Measurements from ENCODE around the gene PSMC3. TPM values are rescaled to one million over a fixed set of nuclear protein-coding genes. Genes with fewer than 3 reads are reported as not detected.

PSMC3 gene
- total RNA-seq, 1 experiment from 2014 or later: 275 TPM

GRCh38 chr11:47394050-47394321 lies 32.3 kb downstream of the PSMC3 start:
- H4K20me1 ChIP-seq (ENCODE audit: low read length): no peaks in the 10 kb centered on the region
- ChIA-PET CTCF (no interaction called here), POLR2A (ENCODE audit: unreplicated experiment) (no interaction called here)
- H3K27me3 ChIP-seq (ENCODE audit: low read length): no peaks in the 10 kb centered on the region
- no peaks in the 10 kb centered on the region for H3K36me3 ChIP-seq (ENCODE audit: low read depth, low read length)
- H3K4me2 ChIP-seq (ENCODE audit: low read length): no peak overlapping the region
- H3K79me2 ChIP-seq (ENCODE audit: low read length): no peaks in the 10 kb centered on the region
- H3K9ac ChIP-seq (ENCODE audit: low read length): no peak overlapping the region
- DNase-seq (no peak), ATAC-seq (no peak)
- no peak overlapping the region for H3K27ac ChIP-seq (ENCODE audit: low read length)
- intact Hi-C loops (cut with micrococcal nuclease): no loop called here
- H3K4me3 ChIP-seq (ENCODE audit: low read length): no peak overlapping the region
- no peaks in the 10 kb centered on the region for H3K9me3 ChIP-seq (ENCODE audit: low read length)
- TF ChIP-seq EZH2 (IDR thresholded peaks at IDR 0.05; ENCODE audit: low read length, unreplicated experiment) (no peak), EZH2phosphoT487 (IDR thresholded peaks at IDR 0.05; ENCODE audit: borderline replicate concordance, low read length) (no peak), CTCF (conservative IDR thresholded peaks at IDR 0.05; ENCODE audit: low read depth, low read length) (no peak)
- no peaks in the 10 kb centered on the region for H3K4me1 ChIP-seq (ENCODE audit: insufficient read depth, low read length)
- no TSS peak for BruUV-seq (replicated peaks)
- no peaks in the 10 kb centered on the region for H3F3A ChIP-seq (ENCODE audit: low read length, unreplicated experiment)
- H3K9me2 ChIP-seq (replicated peaks; ENCODE audit: low read length): no peaks in the 10 kb centered on the region
- H2AFZ ChIP-seq (ENCODE audit: low read length): no peak overlapping the region

- H3K27me3 ChIP-seq (ENCODE audit: low read length): no peaks in the 10 kb centered on the region
- no peak overlapping the region for H3K4me2 ChIP-seq (ENCODE audit: low read length)
- H3K9me2 ChIP-seq (replicated peaks; ENCODE audit: low read length): no peaks in the 10 kb centered on the region
- ChIA-PET CTCF (no interaction called here), POLR2A (ENCODE audit: unreplicated experiment) (no interaction called here)
- no peaks in the 10 kb centered on the region for H3K79me2 ChIP-seq (ENCODE audit: low read length)
- DNase-seq (no peak), ATAC-seq (no peak)
- no peaks in the 10 kb centered on the region for H3K4me1 ChIP-seq (ENCODE audit: insufficient read depth, low read length)
- BruUV-seq (replicated peaks): no TSS peak
- no peak overlapping the region for H2AFZ ChIP-seq (ENCODE audit: low read length)
- H4K20me1 ChIP-seq (ENCODE audit: low read length): no peaks in the 10 kb centered on the region
- intact Hi-C loops (cut with micrococcal nuclease): no loop called here
- no peaks in the 10 kb centered on the region for H3F3A ChIP-seq (ENCODE audit: low read length, unreplicated experiment)
- no peak overlapping the region for H3K4me3 ChIP-seq (ENCODE audit: low read length)
- no peaks in the 10 kb centered on the region for H3K36me3 ChIP-seq (ENCODE audit: low read depth, low read length)
- no peak for TF ChIP-seq EZH2phosphoT487 (IDR thresholded peaks at IDR 0.05; ENCODE audit: borderline replicate concordance, low read length)
- H3K9me3 ChIP-seq (ENCODE audit: low read length): no peaks in the 10 kb centered on the region
- no peak overlapping the region for H3K27ac ChIP-seq (ENCODE audit: low read length)
- no peak overlapping the region for H3K9ac ChIP-seq (ENCODE audit: low read length)
These were observed 32.8 kb downstream of the PSMC3 start for GRCh38 chr11:47393163-47394049.

GRCh38 chr11:47392546-47393162 lies 33.6 kb downstream of the PSMC3 start:
- POLR2A ChIA-PET (ENCODE audit: unreplicated experiment): interaction anchor here (0.6 kb wide), 1 partner anchor 23 kb away, joined by 8 read pairs; no protein-coding TSS in a partner anchor
- DNase-seq (no peak), ATAC-seq (no peak)
- Histone ChIP-seq H4K20me1 (ENCODE audit: low read length) (no peaks in the 10 kb centered on the region), H3K9me2 (replicated peaks; ENCODE audit: low read length) (no peaks in the 10 kb centered on the region), H3K9ac (ENCODE audit: low read length) (no peak overlapping the region), H3K4me2 (ENCODE audit: low read length) (no peak overlapping the region), H3F3A (ENCODE audit: low read length, unreplicated experiment) (no peaks in the 10 kb centered on the region), H2AFZ (ENCODE audit: low read length) (no peak overlapping the region), H3K36me3 (ENCODE audit: low read depth, low read length) (no peaks in the 10 kb centered on the region), H3K27me3 (ENCODE audit: low read length) (no peaks in the 10 kb centered on the region), H3K27ac (ENCODE audit: low read length) (no peak overlapping the region), H3K4me3 (ENCODE audit: low read length) (no peak overlapping the region), H3K9me3 (ENCODE audit: low read length) (no peaks in the 10 kb centered on the region), H3K4me1 (ENCODE audit: insufficient read depth, low read length) (no peaks in the 10 kb centered on the region), H3K79me2 (ENCODE audit: low read length) (no peaks in the 10 kb centered on the region)
- CTCF ChIA-PET: no interaction called here
- TF ChIP-seq CTCF (conservative IDR thresholded peaks at IDR 0.05; ENCODE audit: low read depth, low read length): no peak
- no peak for TF ChIP-seq EZH2 (IDR thresholded peaks at IDR 0.05; ENCODE audit: low read length, unreplicated experiment)
- no peak for TF ChIP-seq EZH2phosphoT487 (IDR thresholded peaks at IDR 0.05; ENCODE audit: borderline replicate concordance, low read length)
- BruUV-seq (replicated peaks): no TSS peak
- intact Hi-C loops (cut with micrococcal nuclease): no loop called here
